BLaER1 treated with 17β-estradiol and CSF1 and Interleukin-3, amounts not matched to agents 10 nM and 100 nM (cell line): ENCODE results near the gene NR2F6.

Experiments
- H3K27ac ChIP-seq, 11 experiments: shearing (Covaris generic); formaldehyde crosslinking; 2 replicates each; pipeline ENCODE4 v1.8.1; 2022
- H3K27me3 ChIP-seq, 11 experiments: shearing (Covaris generic); formaldehyde crosslinking; 2 replicates each; pipeline ENCODE4 v1.8.1; 2022
- H3K36me3 ChIP-seq, 11 experiments: shearing (Covaris generic); formaldehyde crosslinking; 2 replicates each; pipeline ENCODE4 v1.8.1; 2022
- H3K4me1 ChIP-seq, 10 experiments: shearing (Covaris generic); formaldehyde crosslinking; 2 replicates each; pipeline ENCODE4 v1.8.1; 2022
- H3K4me2 ChIP-seq, 11 experiments: shearing (Covaris generic); formaldehyde crosslinking; 2 replicates each; pipeline ENCODE4 v1.8.1; 2022
- H3K4me3 ChIP-seq, 10 experiments: shearing (Covaris generic); formaldehyde crosslinking; 2 replicates each; pipeline ENCODE4 v1.8.1; 2022
- H3K9ac ChIP-seq, 11 experiments: shearing (Covaris generic); formaldehyde crosslinking; 2 replicates each; pipeline ENCODE4 v1.8.1; 2022
- H3K9me3 ChIP-seq, 11 experiments: shearing (Covaris generic); formaldehyde crosslinking; replicated peaks in 1 of 11; 2 replicates each; pipeline ENCODE4 v1.8.1; 2022
- H4K20me1 ChIP-seq, 11 experiments: shearing (Covaris generic); formaldehyde crosslinking; 2 replicates each; pipeline ENCODE4 v1.8.1; 2022
- Cebpa-rat ChIP-seq, 11 experiments: shearing (Covaris generic); IDR thresholded peaks; 2 replicates each; pipeline ENCODE4 v1.8.1; 2022

NR2F6 gene

GRCh38 chr19:17205237-17206140 lies 40.2 kb downstream of the NR2F6 start:
- Histone ChIP-seq H3K4me1 (peaks cover 17 to 55% (median 36%) of the 10 kb centered on the region in 10 experiments), H3K27ac (no peak overlapping the region), H3K9me3 (no peaks in the 10 kb centered on the region), H3K36me3 (peaks cover 77 to 99% (median 83%) of the 10 kb centered on the region in 11 experiments), H3K27me3 (no peaks in the 10 kb centered on the region), H3K4me2 (peak overlapping the region in 7 of 11 experiments; percentile 6 to 34 (median 28); a peak in 8 of 22 replicates), H4K20me1 (peaks cover 0 to 72% (median 14%) of the 10 kb centered on the region in 11 experiments; a peak in 15 of 22 replicates), H3K9ac (peak overlapping the region in 1 of 11 experiments; percentile 31; a peak in 1 of 22 replicates), H3K4me3 (no peak overlapping the region)
- no peak for TF ChIP-seq Cebpa-rat (IDR thresholded peaks at IDR 0.05)

- Histone ChIP-seq H3K36me3 (peaks cover 90 to 100% (median 96%) of the 10 kb centered on the region in 11 experiments), H3K27ac (no peak overlapping the region), H3K9me3 (no peaks in the 10 kb centered on the region), H3K9ac (no peak overlapping the region), H3K4me1 (peaks cover 0 to 41% (median 17%) of the 10 kb centered on the region in 10 experiments; a peak in 15 of 20 replicates), H3K4me2 (no peak overlapping the region), H3K4me3 (no peak overlapping the region), H4K20me1 (peaks cover 0 to 72% (median 9%) of the 10 kb centered on the region in 11 experiments; a peak in 13 of 22 replicates), H3K27me3 (no peaks in the 10 kb centered on the region)
- TF ChIP-seq Cebpa-rat (IDR thresholded peaks at IDR 0.05), result no peak
Measured at GRCh38 chr19:17202713-17203112, 43.0 kb downstream of the NR2F6 start.

GRCh38 chr19:17202249-17202648 lies 43.5 kb downstream of the NR2F6 start:
- Histone ChIP-seq H3K36me3 (peaks cover 93 to 100% (median 98%) of the 10 kb centered on the region in 11 experiments), H3K9me3 (no peaks in the 10 kb centered on the region)

GRCh38 chr19:17200408-17201079 lies 45.2 kb downstream of the NR2F6 start:
- Histone ChIP-seq H3K9me3 (no peaks in the 10 kb centered on the region), H3K4me2 (peak overlapping the region in 3 of 11 experiments; percentile 9 to 28 (median 10); a peak in 3 of 22 replicates), H3K4me3 (no peak overlapping the region), H3K36me3 (peaks cover 83 to 98% (median 94%) of the 10 kb centered on the region in 11 experiments), H3K4me1 (peaks cover 0 to 28% (median 15%) of the 10 kb centered on the region in 10 experiments; a peak in 15 of 20 replicates), H4K20me1 (peaks cover 0 to 78% (median 6%) of the 10 kb centered on the region in 11 experiments; a peak in 12 of 22 replicates), H3K27ac (no peak overlapping the region), H3K27me3 (no peaks in the 10 kb centered on the region), H3K9ac (0 out of 22 replicates have a peak overlapping the region, but pooled peaks of 1 of the 11 experiments have one; percentile 5)
- TF ChIP-seq Cebpa-rat (IDR thresholded peaks at IDR 0.05), result no peak

More at GRCh38 chr19:17202249-17202648, 43.5 kb downstream of the NR2F6 start:
- H3K4me1 ChIP-seq, result peaks cover 0 to 43% (median 21%) of the 10 kb centered on the region in 10 experiments; a peak in 15 of 20 replicates
- H3K9ac ChIP-seq, result no peak overlapping the region
- peaks cover 0 to 77% (median 9%) of the 10 kb centered on the region in 11 experiments; a peak in 13 of 22 replicates for H4K20me1 ChIP-seq
- no peaks in the 10 kb centered on the region for H3K27me3 ChIP-seq
- TF ChIP-seq Cebpa-rat (IDR thresholded peaks at IDR 0.05), result no peak
- H3K27ac ChIP-seq, result no peak overlapping the region
- no peak overlapping the region for H3K4me2 ChIP-seq
- H3K4me3 ChIP-seq, result no peak overlapping the region

DNA sequence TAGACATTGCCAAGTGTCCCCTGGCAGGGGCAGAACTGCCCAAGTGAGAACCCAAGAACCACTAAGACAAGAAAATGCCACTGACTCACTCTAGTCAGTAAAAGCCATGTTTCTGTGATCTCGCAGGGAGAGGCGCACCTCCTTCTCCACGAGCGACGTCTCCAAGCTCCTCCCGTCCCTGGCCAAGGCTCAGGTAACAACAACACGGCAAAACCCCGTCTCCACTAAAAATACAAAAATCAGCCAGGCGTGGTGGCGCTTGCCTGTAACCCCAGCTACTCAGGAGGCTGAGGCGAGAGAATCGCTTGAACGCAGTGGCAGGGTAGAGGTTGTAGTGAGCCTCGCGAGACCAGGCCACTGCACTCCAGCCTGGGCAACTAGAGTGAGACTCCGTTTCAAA lies 48.1 kb downstream of the NR2F6 start:
- H3K4me1 ChIP-seq, result peaks cover 0 to 21% (median 10%) of the 10 kb centered on the region in 10 experiments; a peak in 13 of 20 replicates
- no peak overlapping the region for H3K4me3 ChIP-seq
- peaks cover 0 to 86% (median 0%) of the 10 kb centered on the region in 11 experiments; a peak in 9 of 22 replicates for H4K20me1 ChIP-seq
- no peaks in the 10 kb centered on the region for H3K27me3 ChIP-seq
- no peak for TF ChIP-seq Cebpa-rat (IDR thresholded peaks at IDR 0.05)
- H3K27ac ChIP-seq, result no peak overlapping the region
- peak overlapping the region in 6 of 11 experiments; percentile 5 to 34 (median 18); a peak in 7 of 22 replicates for H3K4me2 ChIP-seq
- H3K9me3 ChIP-seq, result no peaks in the 10 kb centered on the region
- peaks cover 86 to 98% (median 94%) of the 10 kb centered on the region in 11 experiments for H3K36me3 ChIP-seq
- H3K9ac ChIP-seq, result peak overlapping the region in 1 of 11 experiments; percentile 26; a peak in 1 of 22 replicates

DNA sequence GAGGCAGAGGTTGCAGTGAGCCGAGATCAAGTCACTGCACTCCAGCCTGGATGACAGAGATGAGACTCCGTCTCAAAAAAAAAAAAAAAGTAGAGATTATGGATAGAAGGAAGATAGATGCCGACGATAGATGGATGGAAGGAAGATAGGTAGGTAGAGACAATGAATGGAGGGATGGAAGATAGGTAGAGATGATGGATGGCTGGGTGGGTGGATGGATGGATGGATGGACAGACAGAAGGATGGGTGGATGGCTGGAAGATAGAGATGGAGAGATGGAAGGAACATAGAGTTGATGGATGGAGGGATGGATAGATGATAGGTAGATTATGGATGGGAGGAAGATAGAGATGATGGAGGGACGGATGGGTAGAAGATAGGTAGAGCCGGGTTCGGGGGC lies 49.1 kb downstream of the NR2F6 start:
- Histone ChIP-seq H3K4me2 (no peak overlapping the region), H3K9ac (no peak overlapping the region), H3K9me3 (no peaks in the 10 kb centered on the region), H3K4me1 (peaks cover 0 to 24% (median 10%) of the 10 kb centered on the region in 10 experiments; a peak in 13 of 20 replicates), H4K20me1 (peaks cover 0 to 78% (median 0%) of the 10 kb centered on the region in 11 experiments; a peak in 9 of 22 replicates), H3K4me3 (no peak overlapping the region), H3K36me3 (peaks cover 86 to 98% (median 94%) of the 10 kb centered on the region in 11 experiments), H3K27me3 (no peaks in the 10 kb centered on the region), H3K27ac (no peak overlapping the region)
- no peak for TF ChIP-seq Cebpa-rat (IDR thresholded peaks at IDR 0.05)

DNA sequence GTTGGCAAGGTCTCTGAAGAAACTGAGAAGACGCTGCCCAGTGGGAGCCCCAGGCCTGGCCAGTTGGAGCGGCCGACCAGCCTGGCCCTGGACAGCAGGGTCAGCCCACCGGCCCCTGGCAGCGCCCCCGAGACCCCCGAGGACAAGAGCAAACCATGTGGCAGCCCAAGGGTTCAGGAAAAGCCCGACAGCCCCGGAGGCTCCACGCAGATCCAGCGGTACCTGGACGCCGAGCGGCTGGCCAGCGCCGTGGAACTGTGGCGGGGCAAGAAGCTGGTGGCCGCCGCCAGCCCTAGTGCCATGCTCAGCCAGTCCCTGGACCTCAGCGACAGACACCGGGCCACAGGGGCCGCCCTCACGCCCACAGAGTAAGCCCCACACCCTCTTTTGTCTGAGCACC lies 50.6 kb downstream of the NR2F6 start:
- H3K4me3 ChIP-seq, result no peak overlapping the region
- H3K27me3 ChIP-seq, result no peaks in the 10 kb centered on the region
- no peak overlapping the region for H3K27ac ChIP-seq
- H3K9me3 ChIP-seq, result no peaks in the 10 kb centered on the region
- H4K20me1 ChIP-seq, result peaks cover 0 to 68% (median 0%) of the 10 kb centered on the region in 11 experiments; a peak in 8 of 22 replicates
- no peak for TF ChIP-seq Cebpa-rat (IDR thresholded peaks at IDR 0.05)
- H3K4me2 ChIP-seq, result no peak overlapping the region
- peaks cover 0 to 31% (median 12%) of the 10 kb centered on the region in 10 experiments; a peak in 13 of 20 replicates for H3K4me1 ChIP-seq
- H3K36me3 ChIP-seq, result peaks cover 86 to 98% (median 94%) of the 10 kb centered on the region in 11 experiments
- H3K9ac ChIP-seq, result no peak overlapping the region

DNA sequence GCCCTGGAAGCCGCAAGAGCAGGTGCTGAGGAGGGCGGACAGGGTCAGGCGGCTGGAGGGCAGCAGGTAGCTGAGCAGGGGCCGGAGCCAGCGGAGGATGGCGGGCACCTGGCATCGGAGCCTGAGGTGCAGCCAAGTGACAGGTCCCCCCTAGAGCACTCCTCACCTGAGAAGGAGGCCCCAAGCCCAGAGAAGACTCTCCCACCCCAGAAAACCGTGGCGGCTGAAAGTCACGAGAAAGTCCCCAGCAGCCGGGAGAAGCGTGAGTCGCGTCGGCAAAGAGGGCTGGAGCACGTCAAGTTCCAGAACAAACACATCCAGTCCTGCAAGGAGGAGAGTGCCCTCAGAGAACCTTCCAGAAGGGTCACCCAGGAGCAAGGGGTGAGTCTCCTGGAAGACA lies 51.1 kb downstream of the NR2F6 start:
- Histone ChIP-seq H3K4me3 (no peak overlapping the region), H3K27ac (no peak overlapping the region), H3K9ac (no peak overlapping the region), H3K27me3 (no peaks in the 10 kb centered on the region), H3K36me3 (peaks cover 86 to 98% (median 93%) of the 10 kb centered on the region in 11 experiments), H3K4me1 (peaks cover 0 to 26% (median 12%) of the 10 kb centered on the region in 10 experiments; a peak in 13 of 20 replicates), H4K20me1 (peaks cover 0 to 68% (median 0%) of the 10 kb centered on the region in 11 experiments; a peak in 8 of 22 replicates), H3K9me3 (no peaks in the 10 kb centered on the region), H3K4me2 (no peak overlapping the region)
- TF ChIP-seq Cebpa-rat (IDR thresholded peaks at IDR 0.05), result no peak
